ELF-1 (cell line): Measurements from ENCODE around the gene FNIP2.

Source experiments
- DNase-seq: peaks from one replicate; pipeline ENCODE4 v3.0.0-alpha.2; 2016; ENCODE audit warnings: low read depth, low spot score

Gene FNIP2

DNA sequence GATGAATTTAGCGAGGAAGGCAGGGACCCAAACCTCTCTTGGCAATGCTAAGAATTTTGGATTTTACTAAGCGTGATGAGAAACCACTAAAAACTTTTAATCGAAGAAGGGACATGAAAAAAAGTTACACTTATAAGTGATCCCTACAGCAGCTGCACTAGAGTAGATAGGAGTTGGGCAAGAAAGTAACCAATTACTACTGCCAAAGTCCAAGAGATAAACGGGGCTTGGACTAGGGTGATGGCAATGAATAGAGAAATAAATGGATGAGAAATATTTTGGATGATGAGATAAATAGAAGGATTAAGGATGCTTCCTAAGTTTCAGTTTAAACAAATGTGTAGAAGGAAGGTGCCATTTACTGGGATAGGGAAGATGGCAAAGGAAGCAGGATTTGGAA is 6.3 kb upstream of the FNIP2 start:
- DNase-seq, result no peak

DNA sequence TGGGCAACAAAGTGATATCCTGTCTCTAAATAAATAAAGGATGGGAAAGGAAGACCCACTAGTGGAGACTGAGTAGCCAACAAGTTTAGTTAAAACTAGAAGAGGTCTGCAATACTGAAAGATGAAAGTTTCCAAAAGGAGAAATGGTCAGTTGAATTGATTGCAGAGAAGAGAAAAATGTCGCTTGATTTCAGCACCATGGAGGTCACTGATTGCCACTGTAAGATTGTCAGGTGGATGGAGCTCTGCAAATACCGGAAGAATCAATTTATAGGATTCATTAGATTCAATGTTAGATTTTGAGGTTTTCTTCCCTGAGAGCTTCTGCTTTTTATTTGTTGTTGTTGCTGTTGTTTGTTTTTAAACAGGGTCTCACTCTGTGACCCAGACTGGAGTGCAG is 5.4 kb upstream of the FNIP2 start:
- DNase-seq, result no peak

DNA sequence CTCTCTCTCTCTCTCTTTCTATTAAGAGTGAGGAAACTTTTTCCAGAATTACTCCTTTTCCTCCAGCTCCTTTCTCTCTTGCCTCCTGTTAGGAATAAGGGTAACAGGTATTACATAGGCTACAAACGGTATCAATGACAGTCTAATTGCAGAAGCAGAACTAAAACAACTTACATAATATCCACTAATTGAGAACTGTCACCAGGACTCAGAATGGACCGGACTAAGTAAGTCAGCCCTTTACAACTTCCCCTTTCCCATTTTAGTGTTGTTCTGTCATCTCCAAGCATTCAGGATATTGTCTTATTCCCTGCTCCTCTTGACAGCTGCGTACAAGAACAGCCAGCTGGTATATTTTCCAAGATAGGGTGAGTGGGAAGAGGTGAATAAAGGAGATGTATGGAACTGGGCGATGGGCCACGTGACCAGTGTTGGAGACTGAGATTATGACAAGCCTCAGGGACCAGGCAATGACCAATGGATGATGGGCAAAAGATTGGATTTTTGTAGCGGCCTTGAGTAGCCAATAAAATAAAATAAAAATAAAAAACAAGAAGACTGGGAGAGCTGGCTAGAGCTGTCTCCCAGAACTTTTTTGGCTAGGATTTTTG is 2.3 kb upstream of the FNIP2 start:
- no peak for DNase-seq

DNA sequence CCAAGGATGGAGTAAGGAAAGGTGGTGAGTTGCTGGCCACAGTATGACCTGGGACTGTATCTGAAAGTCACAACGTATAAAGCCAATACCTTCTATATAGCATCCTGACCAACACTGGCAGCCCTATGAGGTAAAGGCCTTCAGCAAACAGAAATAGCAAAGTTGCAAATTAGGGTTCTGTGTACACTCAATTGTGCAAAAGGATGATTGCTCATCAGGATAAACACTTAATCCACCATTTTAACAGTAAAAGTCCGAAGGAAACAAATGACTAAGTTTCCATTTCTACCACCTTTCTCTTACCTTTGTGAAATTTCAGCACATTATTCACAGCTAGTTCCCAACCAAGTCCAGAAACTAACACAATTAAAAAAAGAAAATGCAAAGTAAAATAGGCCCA is 1.4 kb upstream of the FNIP2 start:
- DNase-seq, result no peak

DNA sequence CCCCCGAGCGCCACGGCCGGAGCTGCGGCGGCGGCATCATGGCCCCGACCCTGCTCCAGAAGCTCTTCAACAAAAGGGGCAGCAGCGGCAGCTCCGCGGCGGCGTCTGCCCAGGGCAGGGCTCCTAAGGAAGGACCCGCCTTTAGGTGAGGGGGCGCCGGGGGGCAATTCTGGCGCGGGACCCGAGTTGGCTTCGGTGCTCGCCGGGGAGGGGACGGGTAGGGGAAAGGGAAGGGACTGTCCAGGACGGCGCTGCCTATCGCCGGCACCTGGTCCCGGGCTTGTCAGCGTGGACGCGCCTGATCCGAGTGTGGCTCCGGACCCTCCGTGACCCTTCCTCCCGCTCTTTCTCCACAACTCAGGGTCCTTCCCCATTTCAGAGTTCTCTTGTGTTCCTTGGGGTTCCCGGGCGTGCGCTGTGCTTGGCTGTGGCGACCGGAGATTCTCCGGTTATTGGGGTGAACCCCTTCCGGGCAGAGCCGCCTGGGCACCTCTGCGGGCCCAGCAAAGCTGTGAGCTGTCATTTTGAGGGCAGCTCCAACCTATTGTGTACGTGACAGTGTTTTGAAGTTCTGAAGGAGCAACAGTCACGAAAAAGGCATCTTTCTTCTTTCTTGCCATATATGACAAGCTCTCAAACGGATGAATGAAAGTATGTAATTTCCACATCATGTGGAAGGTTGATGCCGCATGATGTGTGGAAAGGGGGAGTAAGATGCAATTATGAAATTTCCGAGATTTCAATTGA is 522 bp downstream of the FNIP2 start:
- DNase-seq, result peak; percentile 41

DNA sequence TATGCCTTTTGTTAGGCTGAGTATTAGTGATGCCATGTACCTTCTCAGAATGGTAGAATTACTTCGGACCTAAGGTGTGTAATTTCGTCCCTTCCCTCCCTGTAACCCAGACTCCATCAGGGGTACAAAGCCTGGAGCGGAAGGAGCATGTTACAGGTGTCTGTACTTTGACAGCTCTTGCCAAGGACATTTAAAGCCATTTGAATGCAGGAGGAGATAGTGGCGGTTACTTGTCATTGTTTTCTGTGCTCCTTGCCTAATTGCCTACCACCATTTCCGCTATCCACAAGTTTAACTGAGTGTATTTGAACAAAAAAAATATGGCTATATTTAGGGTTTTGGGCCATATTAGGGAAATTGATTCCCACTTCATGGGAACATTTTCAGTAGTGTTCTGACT is 1.8 kb downstream of the FNIP2 start:
- no peak for DNase-seq

DNA sequence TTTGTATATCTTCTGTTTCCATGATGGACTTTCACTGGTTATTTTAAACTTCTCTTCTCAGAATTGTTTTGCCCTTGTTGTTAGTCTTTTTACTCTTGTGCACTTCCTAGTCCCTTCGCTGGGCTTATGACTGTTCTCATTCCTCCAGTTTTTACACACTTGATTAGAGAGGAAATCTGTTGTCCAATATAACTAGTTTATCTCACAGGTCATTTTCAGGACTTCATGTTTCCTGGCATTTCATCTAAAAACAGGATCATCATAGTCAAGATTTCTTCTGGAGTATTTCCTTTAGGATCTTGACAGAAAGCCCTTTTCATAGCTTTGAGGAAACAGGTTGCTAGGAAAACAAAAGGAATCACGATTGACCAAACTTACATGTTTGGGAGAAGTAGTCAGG is 3.0 kb downstream of the FNIP2 start:
- DNase-seq, result no peak

DNA sequence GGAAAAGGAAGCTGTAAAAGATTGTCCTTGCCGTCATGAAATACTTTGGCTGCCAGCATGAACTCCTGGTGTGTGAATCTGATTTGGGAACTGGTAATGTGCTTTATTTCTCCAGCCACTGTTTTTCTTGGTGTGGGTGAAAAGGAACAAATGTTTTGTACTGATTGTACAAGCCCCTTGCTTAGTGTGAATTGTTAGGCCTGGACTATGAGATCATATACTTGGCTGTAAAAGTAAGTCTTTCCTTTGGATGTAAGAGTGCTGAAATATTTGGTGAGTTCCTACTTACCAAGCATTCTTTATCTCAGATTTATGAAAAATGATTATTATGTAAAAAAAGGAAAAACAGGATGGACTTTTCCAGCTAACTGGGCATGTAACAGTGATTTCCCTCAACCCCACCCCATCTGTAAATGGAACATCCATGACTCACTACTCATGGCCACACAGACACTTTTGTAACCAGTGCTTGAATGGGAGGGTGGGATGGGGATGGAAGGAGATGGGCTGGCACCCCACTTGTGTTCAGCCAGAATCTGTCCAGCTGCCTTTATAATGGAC is 6.3 kb downstream of the FNIP2 start:
- DNase-seq, result peak; percentile 2

DNA sequence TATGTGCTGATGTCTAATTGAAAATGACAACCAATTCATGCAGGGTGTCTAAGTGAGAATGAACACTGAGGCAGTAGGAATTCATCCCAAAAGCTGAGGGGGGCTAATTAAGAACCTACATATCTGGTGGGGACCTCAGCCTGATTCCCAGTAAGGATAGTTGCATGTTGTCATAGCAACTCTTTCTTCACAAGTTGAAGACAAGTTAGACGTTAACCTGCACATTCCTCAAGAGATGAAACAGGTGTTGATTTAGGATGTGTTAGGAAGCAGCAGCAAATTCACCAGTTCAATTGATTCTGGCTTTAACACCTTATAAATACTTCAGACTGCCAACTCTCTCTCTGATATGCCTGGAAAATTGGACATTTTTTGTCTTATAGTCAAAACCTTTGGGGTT is 7.3 kb downstream of the FNIP2 start:
- no peak for DNase-seq

DNA sequence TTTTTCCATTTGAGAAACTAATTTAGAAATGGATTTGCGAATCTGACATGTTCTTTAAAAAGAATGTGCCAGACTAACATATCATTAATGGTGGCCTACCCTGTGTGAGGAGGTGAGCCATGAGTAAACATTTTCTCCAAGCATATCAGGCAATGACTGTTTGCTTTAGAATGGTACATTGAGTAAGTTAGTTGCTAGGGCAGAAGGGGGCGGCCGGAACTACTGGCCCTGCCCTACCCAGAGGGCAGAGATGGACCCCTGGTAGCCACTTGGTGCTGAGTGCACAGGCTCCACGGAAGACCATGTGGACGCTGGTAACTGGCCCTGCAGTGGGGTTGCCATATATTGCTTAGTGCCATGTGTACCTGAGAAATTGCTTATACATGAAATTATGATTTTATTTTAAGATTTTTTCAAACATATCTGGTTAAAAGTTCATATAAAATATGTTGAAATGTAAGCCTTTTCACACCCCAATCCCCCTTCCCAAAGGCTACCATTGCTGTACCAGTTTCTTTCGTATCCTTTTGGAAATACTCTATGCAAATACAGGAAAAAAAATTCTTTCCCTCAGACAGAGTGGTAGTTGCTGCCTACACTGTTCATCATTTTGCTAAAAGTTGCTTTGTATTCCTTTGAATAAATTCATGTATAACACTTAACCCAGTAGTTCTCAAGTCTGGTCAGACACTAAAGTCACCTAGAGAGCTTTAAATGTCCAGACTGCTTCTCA is 8.8 kb downstream of the FNIP2 start:
- no peak for DNase-seq

DNA sequence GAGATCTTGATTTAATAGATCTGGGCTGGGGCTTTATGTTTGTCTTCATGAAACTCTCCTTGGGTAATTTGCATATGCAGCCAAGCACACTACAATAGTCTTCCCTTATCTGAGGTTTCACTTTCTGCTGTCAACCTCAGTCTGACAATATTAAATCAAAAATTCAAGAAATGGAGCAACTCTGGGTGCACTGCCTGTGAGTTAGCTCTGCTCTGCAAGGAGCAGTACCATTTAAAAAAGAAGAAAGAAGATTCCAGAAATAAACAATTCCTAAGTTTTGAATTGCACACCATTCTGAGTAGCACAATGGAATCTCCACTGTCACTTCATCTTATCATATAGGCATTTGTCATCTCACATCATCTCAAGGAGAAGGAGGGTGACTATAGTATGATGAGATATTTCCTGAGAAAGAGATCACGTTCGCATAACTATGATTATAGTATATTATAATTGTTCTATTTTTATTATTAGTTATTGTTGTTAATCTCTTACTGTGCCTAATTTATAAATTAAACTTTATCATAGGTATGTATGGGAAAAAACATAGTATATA is 9.4 kb downstream of the FNIP2 start:
- no peak for DNase-seq

DNA sequence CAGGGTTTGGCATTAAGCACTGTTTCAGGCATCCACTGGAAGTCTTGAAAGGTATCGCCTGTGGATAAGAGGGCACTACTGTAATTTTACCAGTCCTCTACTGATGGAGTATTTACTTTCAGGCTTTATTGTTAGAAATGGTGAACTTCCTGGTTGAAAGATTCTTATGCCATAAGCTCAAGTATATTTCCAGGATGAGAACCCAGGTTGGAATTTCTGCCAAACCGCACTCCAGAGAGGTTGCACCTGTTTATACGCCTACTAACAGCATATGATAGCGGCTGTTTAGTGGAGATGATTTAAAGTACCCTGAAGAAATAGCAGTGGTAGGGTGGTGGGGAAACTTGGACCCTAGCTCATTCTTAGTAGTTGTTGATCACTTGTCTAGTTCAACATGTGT is 9.9 kb downstream of the FNIP2 start:
- DNase-seq, result no peak

DNA sequence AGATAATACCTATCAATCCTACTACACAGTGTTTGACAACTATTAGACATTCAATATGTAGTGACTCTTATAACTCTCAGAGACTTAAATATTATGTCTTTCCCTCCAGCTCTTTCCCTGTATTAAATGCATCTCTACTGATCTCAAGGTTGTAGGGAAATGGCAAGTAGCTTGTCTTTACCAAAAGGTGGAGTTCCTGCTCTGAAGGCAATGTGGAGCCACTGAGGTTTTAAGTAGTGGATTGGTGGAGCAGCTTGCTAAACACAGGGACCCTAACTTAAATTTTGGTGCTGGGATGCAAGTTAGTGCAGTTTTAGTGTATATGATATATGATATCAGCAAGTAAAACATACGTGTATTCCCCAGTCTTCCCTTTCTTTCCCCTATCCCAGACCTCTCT is 13.1 kb downstream of the FNIP2 start:
- no peak for DNase-seq

DNA sequence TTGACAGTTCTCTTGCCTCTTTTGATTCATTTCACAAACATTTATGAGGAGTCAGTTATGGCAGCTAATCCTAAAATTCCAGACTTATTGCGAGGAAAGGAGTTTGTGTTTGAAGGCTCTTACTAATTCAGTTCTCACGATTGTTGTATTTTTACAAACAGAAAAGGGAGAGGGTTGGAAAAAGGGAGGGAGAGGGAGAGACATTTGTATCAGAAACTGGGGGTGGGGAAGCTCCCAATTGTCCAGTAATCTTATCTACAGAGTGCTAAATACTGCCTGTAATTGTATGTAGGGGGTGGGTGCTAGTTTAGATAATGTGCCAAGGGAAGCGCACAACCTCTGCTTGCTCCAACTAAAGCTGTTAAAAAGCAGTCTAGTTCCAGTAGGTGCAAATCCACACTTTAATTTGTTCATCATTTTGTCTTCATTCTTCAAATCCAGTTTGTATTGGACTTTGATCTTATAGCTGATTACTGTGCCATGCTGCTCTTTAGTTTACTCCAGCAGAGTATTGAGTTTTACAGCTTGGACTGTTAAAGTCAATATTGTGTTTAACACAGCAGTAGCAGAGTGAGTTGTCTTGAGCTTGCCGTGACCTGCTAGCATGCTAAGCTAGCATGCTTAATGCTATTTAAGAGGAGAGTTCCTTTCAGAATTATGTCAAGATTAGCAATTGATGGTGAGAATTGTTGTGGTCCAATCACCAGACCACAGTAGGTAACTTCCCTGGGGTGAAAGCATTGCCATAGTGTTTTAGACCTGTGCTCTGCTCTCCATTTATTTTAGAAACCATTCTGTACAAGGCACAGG is 13.9 kb downstream of the FNIP2 start:
- DNase-seq, result no peak

DNA sequence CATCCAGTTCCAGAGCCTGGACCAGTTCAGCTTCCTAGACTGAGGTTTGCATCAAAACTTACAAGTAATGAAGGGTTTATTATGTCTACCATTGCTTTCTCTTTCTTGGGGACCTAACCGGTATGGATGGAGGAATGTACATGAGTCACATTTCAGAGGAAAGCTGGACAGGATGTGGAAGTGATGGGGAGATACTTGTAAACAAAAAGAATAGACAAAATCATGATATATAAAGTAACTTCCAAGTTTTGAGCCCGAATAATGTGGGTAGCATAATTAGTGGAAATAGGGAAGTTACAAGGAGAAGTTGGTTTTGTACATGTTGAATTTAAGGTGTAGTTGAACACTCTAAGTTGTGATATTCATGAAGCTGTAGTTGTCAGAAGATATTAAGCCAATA is 15.0 kb downstream of the FNIP2 start:
- DNase-seq, result no peak

DNA sequence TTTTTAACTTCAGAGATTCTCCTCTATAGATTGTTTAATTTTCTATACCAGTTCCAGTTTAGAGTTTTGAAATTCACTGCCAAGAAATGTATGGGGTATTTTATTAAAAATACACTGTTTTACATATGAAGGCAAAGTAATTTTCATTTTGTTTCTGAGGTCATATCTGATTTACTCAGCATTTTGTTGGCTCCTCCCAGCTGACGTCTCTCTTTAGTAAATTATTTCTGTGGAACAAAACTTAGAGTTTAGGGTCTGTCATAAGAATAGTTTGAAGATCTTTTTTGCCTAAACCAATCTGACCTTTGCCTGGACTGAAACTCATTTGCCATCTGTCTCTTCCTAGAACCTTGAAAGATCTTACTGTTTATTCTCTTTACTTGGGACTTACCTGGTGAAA is 16.9 kb downstream of the FNIP2 start:
- no peak for DNase-seq

DNA sequence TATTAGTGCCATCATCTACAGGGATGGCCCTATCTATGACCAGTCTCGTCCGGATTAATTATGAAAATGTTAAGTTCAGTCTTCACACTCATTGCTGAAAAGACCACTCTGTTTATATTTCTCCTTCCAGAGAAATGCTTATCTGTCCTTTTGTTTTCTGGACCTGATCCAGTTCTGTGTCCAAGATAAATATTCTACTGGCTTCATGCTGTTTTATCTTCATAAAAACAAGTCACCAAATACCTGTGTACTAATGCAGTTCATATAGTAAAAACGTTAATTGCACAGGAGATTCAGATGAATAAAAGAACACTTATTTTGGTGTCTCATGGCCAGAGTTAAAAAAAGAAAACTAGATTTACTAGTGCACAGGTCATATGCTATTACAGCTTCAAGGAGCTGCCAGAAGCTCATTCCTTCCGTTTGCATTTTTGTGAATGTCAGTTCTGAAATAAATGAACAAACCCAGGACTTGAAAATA is 17.3 kb downstream of the FNIP2 start:
- no peak for DNase-seq

DNA sequence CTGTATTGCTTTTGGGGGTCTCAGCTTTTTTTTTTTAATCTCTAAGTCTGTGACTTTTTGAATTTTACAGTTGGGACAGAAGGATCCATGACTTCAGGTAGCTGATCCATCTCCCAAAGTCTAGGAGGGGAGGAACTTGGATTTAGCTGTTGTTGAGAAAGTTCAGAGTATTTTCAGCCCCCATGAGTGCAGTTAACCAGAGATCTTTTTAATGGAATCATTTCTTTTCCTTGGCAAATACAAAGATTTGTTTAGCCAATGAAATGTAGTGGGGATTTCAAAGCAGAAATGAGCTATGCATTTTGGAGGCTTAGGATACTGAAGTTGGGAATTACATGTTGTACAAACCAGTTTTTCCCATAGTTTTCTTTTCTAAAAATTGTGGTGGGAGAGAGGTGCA is 18.1 kb downstream of the FNIP2 start:
- no peak for DNase-seq

DNA sequence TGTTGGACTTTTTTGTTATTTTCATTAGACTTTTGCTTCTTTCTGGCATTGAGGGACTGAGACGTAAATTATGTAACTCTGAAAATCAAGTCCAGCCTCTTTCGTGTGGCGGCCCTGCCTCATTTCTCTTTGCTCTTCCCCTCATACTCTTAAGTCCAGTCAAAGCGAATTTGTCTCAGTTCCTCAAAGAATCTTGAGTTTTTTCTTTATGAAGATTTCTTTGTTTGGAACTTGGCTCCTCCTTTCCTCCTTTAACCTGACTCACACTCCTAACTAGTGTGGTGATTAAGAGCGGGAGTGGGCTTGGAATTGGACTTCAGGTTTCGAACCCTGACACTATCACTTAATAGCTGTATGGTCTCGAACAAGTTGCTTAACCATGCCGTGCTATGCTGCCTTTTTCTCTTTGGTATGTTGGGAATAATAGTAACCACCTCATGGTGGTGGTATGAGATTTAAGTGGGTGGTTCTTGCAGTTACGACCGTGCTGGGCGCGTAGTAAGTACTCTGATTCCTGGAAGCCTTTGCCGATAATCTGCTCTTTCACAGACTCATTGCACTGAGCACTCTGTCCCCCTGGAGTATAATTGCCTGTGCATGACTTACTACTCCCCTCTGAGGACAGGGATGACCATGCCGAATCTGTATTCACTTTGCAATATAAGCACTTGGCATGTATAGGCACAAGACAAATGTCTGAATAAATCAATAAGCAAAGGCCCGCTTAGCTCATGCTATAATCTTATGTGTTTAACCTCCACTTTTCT is 19.1 kb downstream of the FNIP2 start:
- no peak for DNase-seq

DNA sequence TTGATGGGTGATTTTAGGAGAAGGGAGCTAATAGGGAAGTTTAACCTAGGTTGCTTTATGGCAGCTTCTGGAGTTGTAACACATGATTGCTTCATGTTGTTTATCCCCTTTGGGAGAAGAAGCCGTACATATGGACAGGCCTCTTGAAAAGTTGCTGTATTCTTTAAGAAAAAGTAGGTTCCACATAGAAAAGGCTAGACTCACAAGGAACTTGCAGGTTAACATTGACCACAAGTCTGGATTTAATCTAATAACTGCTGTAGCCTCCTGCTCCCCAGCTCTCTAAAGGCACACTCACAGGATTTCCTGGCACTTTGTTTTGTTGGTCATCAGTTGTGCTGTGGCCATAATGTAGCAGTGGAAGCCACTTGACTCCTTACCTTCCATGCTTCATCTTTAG is 19.7 kb downstream of the FNIP2 start:
- DNase-seq, result no peak

DNA sequence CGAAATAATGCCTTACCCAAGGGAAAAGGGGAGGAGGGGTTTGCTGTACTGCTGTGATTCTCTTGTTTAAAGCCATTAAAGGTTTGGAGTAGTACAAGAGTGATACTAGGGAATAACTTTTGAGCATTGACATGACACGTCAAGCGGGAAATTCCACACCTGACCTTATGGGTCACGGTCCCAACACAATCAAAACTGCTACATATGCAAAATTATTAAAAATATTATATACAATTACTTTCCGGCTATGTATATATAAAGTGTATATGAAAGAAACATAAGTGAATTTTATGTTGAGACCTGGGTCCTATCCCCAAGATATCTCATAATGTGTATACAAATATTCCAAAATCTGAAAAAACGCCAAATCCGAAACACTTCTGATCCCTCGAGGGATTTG is 21.0 kb downstream of the FNIP2 start:
- no peak for DNase-seq
